Measurements from ENCODE around the gene FCHO2.

DNA sequence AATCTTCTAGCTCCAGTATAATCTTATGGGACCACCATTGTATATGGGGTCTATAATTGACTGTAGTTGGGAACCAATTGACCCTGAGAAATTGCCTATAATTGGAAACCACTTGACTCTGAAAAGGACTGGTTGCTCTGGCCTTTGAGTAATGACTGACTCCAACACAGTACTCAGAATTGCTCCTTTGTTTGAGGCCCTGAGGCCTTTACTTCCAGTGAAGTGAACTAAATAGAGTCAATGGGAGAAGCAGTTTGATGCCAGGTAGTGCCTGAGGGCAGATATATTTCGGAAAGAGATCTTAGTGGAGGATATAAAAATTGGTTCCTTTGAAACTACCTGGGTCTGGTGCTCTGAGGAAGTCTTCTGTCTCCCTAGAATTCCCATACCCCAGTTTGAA lies 148.5 kb downstream of the FCHO2 start:
- TF ChIP-seq, protein P1, sequence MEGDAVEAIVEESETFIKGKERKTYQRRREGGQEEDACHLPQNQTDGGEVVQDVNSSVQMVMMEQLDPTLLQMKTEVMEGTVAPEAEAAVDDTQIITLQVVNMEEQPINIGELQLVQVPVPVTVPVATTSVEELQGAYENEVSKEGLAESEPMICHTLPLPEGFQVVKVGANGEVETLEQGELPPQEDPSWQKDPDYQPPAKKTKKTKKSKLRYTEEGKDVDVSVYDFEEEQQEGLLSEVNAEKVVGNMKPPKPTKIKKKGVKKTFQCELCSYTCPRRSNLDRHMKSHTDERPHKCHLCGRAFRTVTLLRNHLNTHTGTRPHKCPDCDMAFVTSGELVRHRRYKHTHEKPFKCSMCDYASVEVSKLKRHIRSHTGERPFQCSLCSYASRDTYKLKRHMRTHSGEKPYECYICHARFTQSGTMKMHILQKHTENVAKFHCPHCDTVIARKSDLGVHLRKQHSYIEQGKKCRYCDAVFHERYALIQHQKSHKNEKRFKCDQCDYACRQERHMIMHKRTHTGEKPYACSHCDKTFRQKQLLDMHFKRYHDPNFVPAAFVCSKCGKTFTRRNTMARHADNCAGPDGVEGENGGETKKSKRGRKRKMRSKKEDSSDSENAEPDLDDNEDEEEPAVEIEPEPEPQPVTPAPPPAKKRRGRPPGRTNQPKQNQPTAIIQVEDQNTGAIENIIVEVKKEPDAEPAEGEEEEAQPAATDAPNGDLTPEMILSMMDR (IDR thresholded peaks at IDR 0.05; ENCODE audit: low read depth, low read length): no peak
- TF ChIP-seq, protein P2, sequence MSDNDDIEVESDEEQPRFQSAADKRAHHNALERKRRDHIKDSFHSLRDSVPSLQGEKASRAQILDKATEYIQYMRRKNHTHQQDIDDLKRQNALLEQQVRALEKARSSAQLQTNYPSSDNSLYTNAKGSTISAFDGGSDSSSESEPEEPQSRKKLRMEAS (IDR thresholded peaks at IDR 0.05; ENCODE audit: low read depth, low read length): no peak
- no peak for TF ChIP-seq POLR2A (IDR thresholded peaks at IDR 0.05; ENCODE audit: extremely low read depth, insufficient read length)
- no peak for TF ChIP-seq MYC (IDR thresholded peaks at IDR 0.05; ENCODE audit: low read depth, low read length)
